Common myeloid progenitor, CD34-positive (primary cell): ENCODE measurements around the gene TBC1D2.

Experiments used
- CTCF ChIA-PET: fragments of 350-600 bp; sonication (Branson Sonifier 250); formaldehyde crosslinking; loops from one replicate; lab custom pipeline; 2021; ENCODE audit warnings: antibody characterized with exemption; lab: Charles Lee
- POLR2A ChIA-PET: fragments of 350-600 bp; sonication (Branson Sonifier 250); formaldehyde crosslinking; loops from one replicate; lab custom pipeline; 2021; ENCODE audit warnings: antibody characterized with exemption; lab: Charles Lee
- DNase-seq, 3 donors: peaks; one replicate each; pipeline versions ENCODE4 v3.0.0 to v3.0.0-alpha.2; 2013
- H3K27ac ChIP-seq, 2 experiments: 1 replicate in 1 of 2; 2 replicates in 1 of 2; pipeline ENCODE4 v1.7.0; 2013; ENCODE audit warnings: inconsistent platforms in 2 of 2, low read length in 2 of 2, mild to moderate bottlenecking in 2 of 2, low read depth in 1 of 2, moderate library complexity in 1 of 2; ENCODE audit not compliant: severe bottlenecking in 2 of 2, insufficient read depth in 1 of 2, poor library complexity in 1 of 2
- H3K27me3 ChIP-seq, 5 experiments: replicated peaks in 2 of 5; 1 replicate in 3 of 5; 2 replicates in 2 of 5; pipeline versions ENCODE4 v1.6.1 to v1.7.0; 2013; ENCODE audit warnings: low read length in 4 of 5, mild to moderate bottlenecking in 2 of 5, moderate library complexity in 2 of 5, inconsistent platforms in 1 of 5; ENCODE audit not compliant: insufficient read depth in 5 of 5, control insufficient read depth in 4 of 5
- H3K36me3 ChIP-seq, 4 experiments: 1 replicate in 2 of 4; 2 replicates in 2 of 4; pipeline versions ENCODE4 v1.6.1 to v1.7.0; 2013; ENCODE audit warnings: low read length in 3 of 4, control low read depth in 1 of 4, mild to moderate bottlenecking in 1 of 4; ENCODE audit not compliant: control insufficient read depth in 4 of 4, insufficient read depth in 4 of 4
- H3K4me1 ChIP-seq, 4 experiments: 1 replicate in 3 of 4; 2 replicates in 1 of 4; pipeline versions ENCODE4 v1.6.1 to v1.7.1; 2013; ENCODE audit warnings: low read length in 3 of 4, mild to moderate bottlenecking in 3 of 4, control low read depth in 1 of 4, inconsistent platforms in 1 of 4, moderate library complexity in 1 of 4; ENCODE audit not compliant: control insufficient read depth in 4 of 4, insufficient read depth in 4 of 4; ENCODE audit errors: control extremely low read depth in 1 of 4
- H3K4me3 ChIP-seq, 7 experiments: 1 replicate in 4 of 7; 2 replicates in 3 of 7; pipeline versions ENCODE4 v1.5.1 to v1.7.0; 2013; ENCODE audit warnings: mild to moderate bottlenecking in 7 of 7, low read length in 6 of 7, moderate library complexity in 6 of 7, inconsistent platforms in 2 of 7, low read depth in 2 of 7, control low read depth in 1 of 7; ENCODE audit not compliant: insufficient read depth in 4 of 7, control insufficient read depth in 1 of 7; ENCODE audit errors: extremely low read depth in 1 of 7
- H3K9me3 ChIP-seq, 5 experiments: 1 replicate in 4 of 5; 2 replicates in 1 of 5; pipeline versions ENCODE4 v1.6.1 to v1.7.1; 2013; ENCODE audit warnings: low read length in 4 of 5, mild to moderate bottlenecking in 2 of 5, inconsistent platforms in 1 of 5, low read depth in 1 of 5, moderate library complexity in 1 of 5; ENCODE audit not compliant: control insufficient read depth in 4 of 5, insufficient read depth in 2 of 5; ENCODE audit errors: control extremely low read depth in 1 of 5
- WGBS: methylation state at CpG from one replicate; pipeline ENCODE4 v1.1.5; 2013; ENCODE audit not compliant: insufficient coverage; 5-methylcytosine and 5-hydroxymethylcytosine counted together

Gene TBC1D2

DNA sequence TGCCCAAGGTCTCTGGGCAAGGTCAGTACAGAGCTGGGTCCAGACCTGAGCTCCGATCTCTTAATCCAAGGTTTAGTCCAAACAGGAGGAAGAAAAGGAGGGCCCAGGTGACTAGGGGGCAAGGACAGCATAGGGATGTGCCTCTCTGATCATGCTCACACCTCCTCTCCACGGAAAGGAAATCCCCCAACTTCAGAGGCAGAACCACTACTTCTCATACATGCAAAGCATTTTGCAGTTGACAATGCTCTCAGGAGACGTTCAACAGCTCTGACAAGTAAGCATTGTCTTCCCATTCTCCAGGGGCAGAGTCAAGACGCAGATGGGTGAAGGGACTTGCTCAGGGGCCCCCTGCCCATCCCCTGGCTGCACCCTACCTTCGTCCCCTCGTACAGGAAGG is 54.3 kb downstream of the TBC1D2 start:
- H3K9me3 ChIP-seq, result no peaks in the 10 kb centered on the region
- no peak overlapping the region for H3K27ac ChIP-seq
- no peak overlapping the region for H3K4me3 ChIP-seq
- ChIA-PET CTCF (interaction anchor here (1.2 kb wide), 1 partner anchor 8 kb away, joined by 4 read pairs; no protein-coding TSS in a partner anchor), POLR2A (no interaction called here)
- H3K27me3 ChIP-seq, result no peaks in the 10 kb centered on the region
- H3K4me1 ChIP-seq, result peaks cover 0 to 2% (median 0%) of the 10 kb centered on the region in 4 experiments
- WGBS, result 98% methylated on average over 4 of the region's 6 CpGs
- H3K36me3 ChIP-seq, result peaks cover 0 to 31% (median 14%) of the 10 kb centered on the region in 4 experiments
- DNase-seq, result no peak

DNA sequence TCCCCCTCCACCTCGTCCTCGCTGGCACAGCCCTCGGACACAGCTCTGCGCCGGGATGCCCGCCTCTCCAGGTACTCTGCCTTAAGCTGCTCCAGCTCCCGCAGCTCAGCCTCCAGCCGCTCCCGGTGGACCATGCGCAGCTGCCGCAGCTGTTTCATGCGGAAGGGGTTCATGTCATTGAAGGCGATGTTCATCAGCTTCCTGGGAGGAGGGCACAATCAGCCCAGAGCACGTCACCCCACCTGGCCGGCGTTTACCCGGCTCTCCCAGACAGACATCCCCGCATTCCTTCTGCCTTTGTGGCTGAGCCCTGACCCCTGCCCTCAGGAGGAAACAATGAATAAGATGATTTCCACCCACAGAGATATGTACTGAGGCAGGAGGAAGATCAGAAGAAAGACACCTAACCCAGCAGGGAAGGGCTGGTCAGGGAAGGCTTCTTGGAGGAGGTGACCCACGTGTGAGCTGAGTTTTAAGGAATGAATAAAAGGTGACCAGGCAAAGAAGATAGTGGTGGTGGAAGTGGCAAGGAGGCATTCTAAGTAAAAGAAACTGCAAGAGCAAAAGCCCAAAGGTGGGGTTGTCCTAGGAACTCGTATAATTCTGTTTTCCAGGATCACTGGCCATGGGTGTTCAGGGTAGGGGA is 55.9 kb downstream of the TBC1D2 start:
- no peaks in the 10 kb centered on the region for H3K27me3 ChIP-seq
- H3K27ac ChIP-seq, result no peak overlapping the region
- no peak for DNase-seq
- peaks cover 0 to 29% (median 14%) of the 10 kb centered on the region in 4 experiments for H3K36me3 ChIP-seq
- H3K4me1 ChIP-seq, result no peaks in the 10 kb centered on the region
- ChIA-PET POLR2A (no interaction called here), CTCF (interaction anchor here (0.7 to 0.8 kb wide), 2 partner anchors 10 to 47 kb away, joined by 3 read pairs; no protein-coding TSS in a partner anchor)
- WGBS, result 96% methylated on average over 15 of the region's 20 CpGs
- no peak overlapping the region for H3K4me3 ChIP-seq
- no peaks in the 10 kb centered on the region for H3K9me3 ChIP-seq

DNA sequence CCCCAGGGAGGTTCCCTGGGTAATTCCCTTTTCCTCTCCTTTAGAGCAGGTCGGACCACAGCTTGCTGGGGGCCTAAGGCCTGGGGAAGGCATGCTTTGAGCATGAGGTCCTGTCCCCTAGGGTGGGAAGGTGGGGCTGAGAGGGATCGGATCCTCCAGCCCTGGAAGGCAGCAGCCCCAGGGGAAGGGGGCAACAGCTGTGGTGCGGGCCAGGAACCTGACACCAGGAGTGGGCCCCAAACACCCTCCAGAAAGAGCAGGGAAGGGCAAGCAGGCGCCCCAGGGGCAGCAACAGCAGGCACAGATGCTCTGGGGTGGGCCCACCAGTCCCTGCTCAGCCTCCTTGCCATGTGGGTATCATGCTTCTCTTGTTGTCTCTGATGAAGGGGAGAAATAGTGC is 59.8 kb downstream of the TBC1D2 start:
- DNase-seq, result no peak
- 100% methylated on average over 3 of the region's 4 CpGs for WGBS
- no peaks in the 10 kb centered on the region for H3K27me3 ChIP-seq
- H3K9me3 ChIP-seq, result no peaks in the 10 kb centered on the region
- H3K27ac ChIP-seq, result no peak overlapping the region
- ChIA-PET POLR2A (no interaction called here), CTCF (interaction anchor here (0.9 kb wide), 1 partner anchor 9 kb away, joined by 3 read pairs; no protein-coding TSS in a partner anchor)
- H3K4me3 ChIP-seq, result no peak overlapping the region
- peaks cover 0 to 15% (median 6%) of the 10 kb centered on the region in 4 experiments for H3K36me3 ChIP-seq
- peaks cover 0 to 22% (median 18%) of the 10 kb centered on the region in 4 experiments for H3K4me1 ChIP-seq

DNA sequence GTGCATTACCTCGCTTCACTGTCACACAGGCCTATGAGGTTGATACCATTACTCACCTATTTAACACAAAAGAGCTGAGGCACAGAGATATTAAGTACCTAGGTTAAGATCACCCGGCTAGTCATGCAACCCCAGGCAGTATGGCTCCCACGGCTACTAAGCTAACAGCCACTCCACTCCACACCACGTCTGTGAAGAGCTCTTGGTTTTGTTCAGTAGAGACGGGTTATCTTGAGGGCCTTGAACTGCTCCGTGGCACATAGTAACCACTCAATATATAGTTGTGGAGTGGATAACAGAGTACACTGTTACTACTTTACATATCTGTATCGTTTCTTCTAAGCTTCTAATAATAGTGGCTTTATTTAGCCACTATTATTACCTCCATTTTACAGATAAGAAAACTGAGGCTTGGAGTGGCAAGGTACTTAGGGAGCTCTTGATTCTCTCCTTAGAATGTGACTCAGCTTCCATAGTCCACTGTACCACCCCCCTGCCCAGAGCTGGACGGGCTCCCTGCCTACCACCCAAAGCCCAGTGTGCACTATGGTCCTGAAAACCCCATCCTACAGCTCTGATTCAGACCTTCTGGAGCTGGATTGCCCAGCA is 62.0 kb downstream of the TBC1D2 start:
- DNase-seq, result peak in 1 of 3 donors; percentile 56
- 90% methylated on average over 3 of the region's 8 CpGs for WGBS

DNA sequence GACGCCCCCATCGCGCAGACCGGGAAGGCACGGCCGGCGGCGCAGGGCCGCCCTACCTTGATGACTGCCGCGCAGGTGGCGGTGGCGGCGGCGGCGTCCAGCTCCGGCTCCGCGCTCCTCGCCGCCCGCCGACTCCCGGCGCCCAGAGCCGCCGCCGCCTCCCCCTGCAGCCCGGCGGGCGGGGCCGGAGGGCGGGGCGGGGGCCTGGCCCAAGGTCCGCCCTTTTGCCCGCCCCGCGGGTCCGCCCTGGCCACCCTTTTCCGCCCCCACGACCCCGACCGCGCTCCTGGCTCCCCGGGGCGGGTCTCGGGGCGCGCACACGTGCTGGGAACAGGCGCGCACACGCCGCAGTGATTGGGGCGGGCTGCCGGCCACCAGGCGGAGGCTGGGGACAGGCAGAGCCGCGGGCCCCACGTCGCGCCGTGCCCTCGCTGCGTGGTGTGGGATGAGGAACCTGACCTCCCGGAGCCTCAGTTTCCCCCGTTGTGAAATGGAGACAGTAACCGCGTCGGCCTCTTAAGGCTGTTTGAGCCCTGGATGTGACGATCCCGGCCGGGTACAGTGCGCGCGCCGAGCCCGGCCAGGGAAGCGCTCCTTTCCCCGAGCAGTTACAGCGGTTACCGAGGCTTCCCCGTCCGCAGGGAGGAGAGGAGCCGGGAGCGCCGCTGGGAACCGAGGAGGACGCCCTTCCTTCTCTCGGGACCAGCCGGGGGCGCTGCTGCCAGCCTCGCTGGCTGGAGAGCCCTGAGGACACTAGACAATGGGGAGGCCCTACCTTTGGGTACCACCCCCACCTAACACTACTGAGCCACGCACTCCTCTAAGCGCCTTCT is 62.7 kb downstream of the TBC1D2 start, which contains the start of gene CORO2A:
Gene CORO2A (minus strand): TSS at position 135 of the 833 bp plus-strand sequence. CDS start 34,977 bp downstream, outside the sequence.
- under 1% methylated on average over 77 of the region's 95 CpGs for WGBS
- Histone ChIP-seq H3K36me3 (peaks cover 0 to 2% (median 0%) of the 10 kb centered on the region in 4 experiments), H3K27me3 (no peaks in the 10 kb centered on the region), H3K9me3 (no peaks in the 10 kb centered on the region), H3K27ac (peak within 1 kb of the TSS in 1 of 2 experiments; percentile 30), H3K4me3 (peak within 1 kb of the TSS; percentile 69 to 85 (median 78)), H3K4me1 (peaks cover 0 to 22% (median 18%) of the 10 kb centered on the region in 4 experiments)
- DNase-seq, result peak; percentile 66 to 83 (median 80)
- ChIA-PET CTCF (interaction anchor here (0.9 to 2.1 kb wide), 12 partner anchors 9 to 270 kb away, joined by 3 to 11 read pairs (median 4); partner anchors contain the start of genes TRIM14 and TRMO), POLR2A (interaction anchor here (0.9 kb wide), 1 partner anchor 12 kb away, joined by 5 read pairs; no protein-coding TSS in a partner anchor)

More for the DNA sequence above, 62.0 kb downstream of the TBC1D2 start:
- H3K27ac ChIP-seq, result peak overlapping the region in 1 of 2 experiments; percentile 30
- peaks cover 0 to 5% (median 0%) of the 10 kb centered on the region in 4 experiments for H3K36me3 ChIP-seq
- peaks cover 0 to 22% (median 18%) of the 10 kb centered on the region in 4 experiments for H3K4me1 ChIP-seq
- H3K9me3 ChIP-seq, result no peaks in the 10 kb centered on the region
- peak overlapping the region; percentile 69 to 85 (median 76) for H3K4me3 ChIP-seq
- POLR2A ChIA-PET, result interaction anchor here (0.9 kb wide), 1 partner anchor 11 kb away, joined by 5 read pairs; no protein-coding TSS in a partner anchor
- no peaks in the 10 kb centered on the region for H3K27me3 ChIP-seq
- CTCF ChIA-PET, result interaction anchor here (0.8 to 1.8 kb wide), 14 partner anchors 8 to 271 kb away, joined by 3 to 11 read pairs (median 4); partner anchors contain the start of gene TRMO

DNA sequence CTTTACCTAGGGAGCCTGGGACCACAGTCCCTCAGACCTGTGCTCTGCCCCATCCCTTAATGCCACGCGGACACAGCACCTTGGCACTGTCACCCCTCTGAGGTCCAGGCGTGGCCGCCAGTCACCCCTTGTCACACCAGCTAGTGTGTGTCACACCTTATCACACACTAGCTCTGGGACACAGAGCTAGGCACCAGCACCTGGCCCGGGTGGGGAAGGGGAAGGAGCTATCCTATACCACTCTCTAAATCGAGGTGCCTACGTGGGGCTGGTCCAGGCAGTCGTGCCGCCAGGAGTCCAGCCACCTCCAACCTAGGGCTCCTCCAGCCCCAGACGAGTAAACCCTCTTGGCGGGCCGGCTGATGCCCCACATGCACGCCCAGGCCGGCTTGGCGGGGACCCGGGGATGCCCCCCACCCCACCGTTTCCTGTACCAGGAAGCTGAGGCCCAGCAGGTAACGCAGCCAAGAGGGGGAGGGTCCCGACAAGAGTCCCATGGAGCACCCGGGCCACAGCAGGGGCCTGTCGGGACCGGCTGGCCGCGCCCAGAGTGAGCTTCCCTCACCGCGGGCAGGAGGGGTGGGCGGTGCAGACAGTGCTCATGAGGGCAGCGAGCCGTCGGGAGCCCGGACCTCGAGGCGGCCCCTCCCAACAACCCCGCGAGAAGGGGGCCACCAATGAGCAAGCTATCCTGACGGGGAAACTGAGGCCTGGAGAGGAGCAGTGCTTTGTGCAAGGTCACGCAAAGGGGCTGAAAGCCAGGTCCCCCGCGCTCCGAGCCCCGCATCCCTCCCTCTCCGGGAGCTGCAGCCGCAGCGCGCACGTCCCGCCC is 63.6 kb downstream of the TBC1D2 start:
- no peak overlapping the region for H3K27ac ChIP-seq

More for the DNA sequence above, 63.6 kb downstream of the TBC1D2 start:
- peaks cover 0 to 2% (median 0%) of the 10 kb centered on the region in 4 experiments for H3K36me3 ChIP-seq
- peak overlapping the region; percentile 61 to 85 (median 78) for H3K4me3 ChIP-seq
- WGBS, result 12% methylated on average over 38 of the region's 47 CpGs
- peak in 2 of 3 donors; percentile 31 to 44 for DNase-seq
- H3K4me1 ChIP-seq, result peaks cover 0 to 22% (median 18%) of the 10 kb centered on the region in 4 experiments
- H3K27me3 ChIP-seq, result no peaks in the 10 kb centered on the region
- H3K9me3 ChIP-seq, result no peaks in the 10 kb centered on the region
- POLR2A ChIA-PET, result interaction anchor here (0.7 kb wide), 1 partner anchor 9 kb away, joined by 3 read pairs; no protein-coding TSS in a partner anchor
- CTCF ChIA-PET, result interaction anchor here (1.2 to 2.1 kb wide), 6 partner anchors 10 to 74 kb away, joined by 3 to 7 read pairs (median 4); partner anchors contain the start of gene TRIM14
